Measurements from ENCODE around the gene MKRN2OS. TPM values are rescaled to one million over a fixed set of nuclear protein-coding genes. Genes with fewer than 3 reads are reported as not detected.

Gene MKRN2OS, protein sequence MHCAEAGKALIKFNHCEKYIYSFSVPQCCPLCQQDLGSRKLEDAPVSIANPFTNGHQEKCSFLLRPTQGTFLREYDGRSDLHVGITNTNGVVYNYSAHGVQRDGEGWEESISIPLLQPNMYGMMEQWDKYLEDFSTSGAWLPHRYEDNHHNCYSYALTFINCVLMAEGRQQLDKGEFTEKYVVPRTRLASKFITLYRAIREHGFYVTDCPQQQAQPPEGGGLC
- total RNA-seq (not detected), polyA plus RNA-seq (not detected), total RNA-seq (0 to 2.0 (median 0.04) reads per million in 6 experiments)

- Mint-ChIP-seq H3K4me1 (no peaks in the 10 kb centered on the region), H3K36me3 (no peaks in the 10 kb centered on the region), H3K9me3 (no peaks in the 10 kb centered on the region), H3K27ac (peak within 1 kb of the TSS in 1 of 10 donors; percentile 31), H3K27me3 (peaks cover 0 to 2% (median 0%) of the 10 kb centered on the region in 5 donors), H3K4me3 (no peak within 1 kb of the TSS)
- ATAC-seq (no peak), DNase-seq (no peak)
- POLR2A ChIA-PET, result interaction anchor here (1.8 kb wide), 1 partner anchor 11 kb away, joined by 5 read pairs; the partner anchor contains the start of gene MKRN2
Observed at GRCh38 chr3:12545473-12545791, at the start of gene MKRN2OS. MKRN2OS (minus strand) TSS chr3:12545499; CDS start chr3:12545464, 35 bp downstream.

DNA sequence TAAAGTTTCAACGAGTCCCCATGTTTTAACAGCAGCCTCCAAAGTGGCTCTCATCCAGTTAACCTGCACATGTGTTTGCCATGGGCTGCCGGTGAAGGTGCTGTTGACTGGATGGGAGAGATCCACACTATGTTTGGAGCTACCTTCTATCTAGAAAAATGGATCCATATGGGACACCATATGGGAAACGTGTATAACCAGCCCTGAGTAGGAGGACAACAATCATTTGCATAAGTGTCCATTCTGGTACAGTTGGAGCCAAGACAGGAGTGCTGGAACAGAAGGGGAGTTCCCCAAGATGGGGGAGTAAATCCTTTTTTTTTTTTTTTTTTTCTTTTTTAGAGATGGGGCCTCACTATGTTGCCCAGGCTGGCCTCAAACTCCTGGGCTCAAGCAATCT lies 48.2 kb upstream of the MKRN2OS start:
- POLR2A ChIA-PET, result interaction anchor here (0.7 kb wide), 1 partner anchor 56 kb away, joined by 3 read pairs; no protein-coding TSS in a partner anchor
- DNase-seq (no peak), ATAC-seq (no peak)
- peaks cover 0 to 93% (median 21%) of the 10 kb centered on the region in 3 donors for H3K36me3 Mint-ChIP-seq
- no peaks in the 10 kb centered on the region for H3K27me3 Mint-ChIP-seq
- H3K4me1 Mint-ChIP-seq, result peaks cover 0 to 8% (median 0%) of the 10 kb centered on the region in 4 donors
- H3K4me3 Mint-ChIP-seq, result no peak overlapping the region
- H3K9me3 Mint-ChIP-seq, result no peaks in the 10 kb centered on the region
- H3K27ac Mint-ChIP-seq, result peak overlapping the region in 8 of 10 donors; percentile 35 to 90 (median 62)

DNA sequence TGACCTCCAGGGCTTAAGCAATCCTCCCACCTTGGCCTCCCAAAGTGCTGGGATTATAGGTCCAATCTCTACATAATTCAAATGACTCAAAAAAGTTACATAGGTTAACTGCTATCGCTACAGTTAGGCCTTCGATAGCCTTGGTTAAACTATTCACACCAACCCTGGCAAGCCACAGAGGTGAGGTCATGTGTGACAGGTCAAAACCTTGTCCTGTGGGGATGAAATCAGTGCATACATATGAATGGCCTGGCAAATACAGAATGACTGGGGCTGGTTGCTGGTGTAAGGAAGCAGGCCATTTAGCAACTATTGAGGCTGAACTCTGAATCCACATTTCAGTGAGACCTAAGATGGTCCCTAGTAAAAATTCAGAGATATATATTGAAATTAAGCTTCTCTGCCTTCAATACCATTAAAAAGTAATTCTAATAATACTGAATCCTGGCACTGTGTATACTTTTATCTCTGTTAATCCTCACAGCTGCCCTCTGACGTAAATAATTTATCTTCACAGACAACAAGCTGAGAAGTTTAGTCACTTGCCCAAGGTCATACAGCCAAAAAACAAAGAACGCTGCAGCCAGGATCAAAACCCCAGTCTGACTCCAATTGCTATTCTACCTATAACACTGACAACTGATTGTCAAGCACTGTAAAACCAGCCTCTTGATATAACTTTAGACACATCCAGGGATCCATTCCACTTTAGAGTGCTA lies 46.9 kb upstream of the MKRN2OS start:
- H3K4me1 Mint-ChIP-seq, result peaks cover 0 to 8% (median 0%) of the 10 kb centered on the region in 4 donors
- ATAC-seq (no peak), DNase-seq (no peak)
- H3K4me3 Mint-ChIP-seq, result no peak overlapping the region
- H3K27me3 Mint-ChIP-seq, result no peaks in the 10 kb centered on the region
- POLR2A ChIA-PET, result interaction anchor here (0.7 kb wide), 1 partner anchor 48 kb away, joined by 3 read pairs; no protein-coding TSS in a partner anchor
- H3K27ac Mint-ChIP-seq, result peak overlapping the region in 4 of 10 donors; percentile 22 to 55 (median 28)
- H3K9me3 Mint-ChIP-seq, result no peaks in the 10 kb centered on the region
- H3K36me3 Mint-ChIP-seq, result peaks cover 0 to 93% (median 21%) of the 10 kb centered on the region in 3 donors

DNA sequence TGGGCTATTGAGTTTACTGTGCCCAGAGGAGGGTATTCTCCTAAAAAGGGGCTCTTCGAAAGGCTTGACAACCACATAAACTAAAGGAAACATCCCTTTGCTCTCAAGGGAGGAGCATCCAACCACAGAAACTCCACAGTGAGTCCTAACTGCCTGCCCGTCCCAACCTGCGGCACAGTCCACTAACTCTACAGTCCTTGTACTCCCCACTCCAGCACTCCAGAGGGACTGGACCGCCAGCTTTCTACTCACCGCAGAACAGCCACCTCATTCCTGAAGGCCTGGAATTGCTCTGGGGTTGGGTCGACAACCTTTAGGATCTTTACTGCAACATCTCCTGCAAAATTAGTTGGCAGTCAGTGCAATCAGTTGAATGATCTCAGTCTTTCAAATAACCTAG lies 46.2 kb upstream of the MKRN2OS start:
- ATAC-seq (no peak), DNase-seq (no peak)
- POLR2A ChIA-PET, result no interaction called here
- H3K27ac Mint-ChIP-seq, result peak overlapping the region in 3 of 10 donors; percentile 9 to 84 (median 33)
- H3K4me3 Mint-ChIP-seq, result no peak overlapping the region
- peaks cover 0 to 93% (median 20%) of the 10 kb centered on the region in 3 donors for H3K36me3 Mint-ChIP-seq
- H3K9me3 Mint-ChIP-seq, result no peaks in the 10 kb centered on the region
- H3K4me1 Mint-ChIP-seq, result peaks cover 0 to 8% (median 0%) of the 10 kb centered on the region in 4 donors
- no peaks in the 10 kb centered on the region for H3K27me3 Mint-ChIP-seq

DNA sequence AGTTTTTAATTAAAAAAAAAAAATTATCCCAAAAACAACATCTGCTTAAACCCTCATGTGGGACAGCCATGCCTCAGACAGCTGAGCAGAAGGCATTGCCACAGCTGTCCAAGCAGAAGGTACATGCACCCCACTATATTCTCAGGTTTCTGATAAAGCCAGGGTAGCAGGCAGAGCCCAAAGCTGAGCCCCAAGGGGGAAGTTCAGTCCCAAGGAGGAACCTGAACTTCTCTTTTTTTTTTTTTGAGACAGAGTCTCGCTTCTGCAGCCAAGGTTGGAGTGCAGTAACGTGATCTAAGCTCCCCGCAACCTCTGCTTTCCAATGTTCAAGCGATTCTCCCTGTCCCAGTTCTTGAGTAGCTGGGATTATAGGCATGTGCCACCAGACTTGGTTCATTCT lies 44.8 kb upstream of the MKRN2OS start:
- Mint-ChIP-seq H3K9me3 (no peaks in the 10 kb centered on the region), H3K27me3 (no peaks in the 10 kb centered on the region), H3K4me1 (peaks cover 0 to 3% (median 0%) of the 10 kb centered on the region in 4 donors), H3K4me3 (no peak overlapping the region), H3K27ac (no peak overlapping the region), H3K36me3 (peaks cover 0 to 95% (median 16%) of the 10 kb centered on the region in 3 donors)
- ATAC-seq (no peak), DNase-seq (no peak)
- POLR2A ChIA-PET, result interaction anchor here (0.7 kb wide), 1 partner anchor 177 kb away, joined by 3 read pairs; no protein-coding TSS in a partner anchor

GRCh38 chr3:12588039-12589009 lies 43.0 kb upstream of the MKRN2OS start:
- no peak for ATAC-seq
- Mint-ChIP-seq H3K36me3 (peaks cover 0 to 95% (median 13%) of the 10 kb centered on the region in 3 donors), H3K27ac (peak overlapping the region in 4 of 10 donors; percentile 2 to 80 (median 30)), H3K4me3 (peak overlapping the region in 1 of 10 donors; percentile 5), H3K4me1 (peaks cover 0 to 3% (median 0%) of the 10 kb centered on the region in 4 donors), H3K27me3 (no peaks in the 10 kb centered on the region), H3K9me3 (no peaks in the 10 kb centered on the region)
- DNase-seq, result no peak
- POLR2A ChIA-PET, result interaction anchor here (0.8 to 0.9 kb wide), 2 partner anchors 9 to 74 kb away, joined by 3 read pairs; no protein-coding TSS in a partner anchor

DNA sequence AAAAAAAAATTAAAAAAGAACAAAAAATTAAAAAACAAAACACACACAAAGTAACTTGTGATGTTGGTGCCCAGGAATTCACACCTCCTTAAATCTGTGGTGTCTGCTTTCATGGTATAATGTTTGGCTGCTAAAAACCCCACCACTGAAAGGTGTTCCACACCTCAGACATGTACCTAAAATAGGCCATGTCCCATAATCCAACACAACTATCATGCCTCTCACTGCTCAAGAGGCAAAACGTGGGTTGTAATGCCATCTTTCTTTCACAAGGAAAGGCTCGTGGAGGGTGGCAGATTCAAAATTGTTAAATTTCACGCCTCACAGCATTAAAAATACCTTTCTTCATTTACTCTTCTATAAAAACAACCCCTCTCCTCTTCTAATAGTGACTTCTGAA lies 41.1 kb upstream of the MKRN2OS start:
- Mint-ChIP-seq H3K36me3 (peaks cover 0 to 93% (median 17%) of the 10 kb centered on the region in 3 donors), H3K4me1 (peaks cover 0 to 3% (median 0%) of the 10 kb centered on the region in 4 donors), H3K27me3 (no peaks in the 10 kb centered on the region), H3K9me3 (no peaks in the 10 kb centered on the region), H3K4me3 (no peak overlapping the region), H3K27ac (peak overlapping the region in 1 of 10 donors; percentile 46)
- ATAC-seq (no peak), DNase-seq (no peak)
- POLR2A ChIA-PET, result interaction anchor here (0.5 kb wide), 1 partner anchor 134 kb away, joined by 4 read pairs; no protein-coding TSS in a partner anchor

- DNase-seq (no peak), ATAC-seq (no peak)
- Mint-ChIP-seq H3K4me1 (peaks cover 0 to 3% (median 0%) of the 10 kb centered on the region in 4 donors), H3K9me3 (no peaks in the 10 kb centered on the region), H3K36me3 (peaks cover 0 to 93% (median 17%) of the 10 kb centered on the region in 3 donors), H3K4me3 (no peak overlapping the region), H3K27me3 (no peaks in the 10 kb centered on the region), H3K27ac (peak overlapping the region in 3 of 10 donors; percentile 17 to 88 (median 19))
- POLR2A ChIA-PET, result no interaction called here
Observed at GRCh38 chr3:12585970-12586369, 40.7 kb upstream of the MKRN2OS start.

- H3K36me3 Mint-ChIP-seq, result peaks cover 0 to 92% (median 17%) of the 10 kb centered on the region in 3 donors
- H3K4me1 Mint-ChIP-seq, result peaks cover 0 to 3% (median 0%) of the 10 kb centered on the region in 4 donors
- H3K9me3 Mint-ChIP-seq, result no peaks in the 10 kb centered on the region
- peak overlapping the region in 1 of 10 donors; percentile 6 for H3K4me3 Mint-ChIP-seq
- POLR2A ChIA-PET, result no interaction called here
- DNase-seq, result no peak
- no peaks in the 10 kb centered on the region for H3K27me3 Mint-ChIP-seq
- ATAC-seq, result peak in 1 of 2 donors; percentile 12
- peak overlapping the region in 8 of 10 donors; percentile 11 to 88 (median 58) for H3K27ac Mint-ChIP-seq
Observed at GRCh38 chr3:12585181-12585580, 39.9 kb upstream of the MKRN2OS start.

- Mint-ChIP-seq H3K4me1 (peaks cover 2 to 10% (median 6%) of the 10 kb centered on the region in 4 donors), H3K27me3 (no peaks in the 10 kb centered on the region), H3K4me3 (no peak overlapping the region), H3K9me3 (no peaks in the 10 kb centered on the region), H3K27ac (peak overlapping the region in 5 of 10 donors; percentile 3 to 72 (median 59)), H3K36me3 (peaks cover 0 to 90% (median 20%) of the 10 kb centered on the region in 3 donors)
- DNase-seq (no peak), ATAC-seq (no peak)
- POLR2A ChIA-PET, result no interaction called here
Observed at GRCh38 chr3:12584083-12584482, 38.8 kb upstream of the MKRN2OS start.

GRCh38 chr3:12583280-12583679 lies 38.0 kb upstream of the MKRN2OS start:
- peaks cover 0 to 90% (median 19%) of the 10 kb centered on the region in 3 donors for H3K36me3 Mint-ChIP-seq

DNA sequence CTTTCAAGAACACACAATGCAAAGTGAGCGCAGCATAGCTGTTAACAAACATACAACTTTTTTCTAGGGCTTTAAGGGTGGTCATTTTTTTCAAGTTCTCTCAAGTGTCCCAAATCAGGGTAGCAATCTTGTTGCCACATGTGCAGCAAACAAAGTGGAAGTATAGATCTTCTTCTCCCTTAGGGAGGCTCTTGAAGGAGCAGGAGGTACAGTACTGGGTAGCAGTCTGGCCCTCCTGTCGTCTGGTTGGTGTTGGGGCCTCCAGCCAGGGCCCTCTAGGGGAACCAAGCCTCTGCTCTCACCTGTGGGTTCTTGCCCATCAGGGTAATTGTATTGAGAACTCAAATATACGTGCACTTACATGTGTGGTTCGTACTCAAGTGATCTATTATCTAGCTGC lies 37.4 kb upstream of the MKRN2OS start:
- ATAC-seq (no peak), DNase-seq (no peak)
- H3K4me3 Mint-ChIP-seq, result no peak overlapping the region
- H3K27ac Mint-ChIP-seq, result peak overlapping the region in 5 of 10 donors; percentile 16 to 68 (median 34)
- H3K27me3 Mint-ChIP-seq, result no peaks in the 10 kb centered on the region
- POLR2A ChIA-PET, result no interaction called here
- H3K36me3 Mint-ChIP-seq, result peaks cover 0 to 91% (median 22%) of the 10 kb centered on the region in 3 donors
- H3K9me3 Mint-ChIP-seq, result no peaks in the 10 kb centered on the region
- H3K4me1 Mint-ChIP-seq, result peaks cover 2 to 10% (median 6%) of the 10 kb centered on the region in 4 donors

More at GRCh38 chr3:12583280-12583679, 38.0 kb upstream of the MKRN2OS start:
- H3K27me3 Mint-ChIP-seq, result no peaks in the 10 kb centered on the region
- no peaks in the 10 kb centered on the region for H3K9me3 Mint-ChIP-seq
- H3K4me1 Mint-ChIP-seq, result peaks cover 2 to 10% (median 6%) of the 10 kb centered on the region in 4 donors
- peak overlapping the region in 1 of 10 donors; percentile 60 for H3K27ac Mint-ChIP-seq
- no peak overlapping the region for H3K4me3 Mint-ChIP-seq
- POLR2A ChIA-PET, result no interaction called here
- ATAC-seq (no peak), DNase-seq (no peak)
